Neural cell (in vitro differentiated cells): ENCODE data around the gene CAT. TPM values are rescaled to one million over a fixed set of nuclear protein-coding genes. Genes with fewer than 3 reads are reported as not detected.

Source experiments
- H2AFZ ChIP-seq: fragments of 200-600, 300-800 bp; sonication (generic), shearing (Covaris generic); 2 replicates; pipeline ENCODE4 v1.6.0; 2014; ENCODE audit warnings: low read depth, mild to moderate bottlenecking, antibody characterized with exemption, low read length, moderate library complexity
- H3F3A ChIP-seq: fragments of 200-600 bp; shearing (Covaris generic); 2 replicates; pipeline ENCODE4 v1.6.1; 2016; ENCODE audit warnings: mild to moderate bottlenecking, moderate library complexity, mixed read lengths, antibody characterized with exemption, low read length; ENCODE audit not compliant: insufficient read depth, poor library complexity, severe bottlenecking
- H3K27ac ChIP-seq: fragments of 200-600, 300-800 bp; sonication (generic), shearing (Covaris generic); 2 replicates; pipeline ENCODE4 v1.5.1; 2014; ENCODE audit warnings: mild to moderate bottlenecking, low read length, moderate library complexity
- H3K27me3 ChIP-seq: fragments of 300-800, 200-600 bp; sonication (generic), shearing (Covaris generic); 2 replicates; pipeline ENCODE4 v1.6.0; 2014; ENCODE audit warnings: mild to moderate bottlenecking, low read depth, low read length, moderate library complexity; ENCODE audit not compliant: insufficient read depth
- H3K36me3 ChIP-seq: fragments of 300-800, 200-600 bp; sonication (generic), shearing (Covaris generic); 2 replicates; pipeline ENCODE4 v1.5.1; 2014; ENCODE audit warnings: mild to moderate bottlenecking, antibody characterized with exemption, low read length, moderate library complexity; ENCODE audit not compliant: insufficient read depth
- H3K4me2 ChIP-seq: fragments of 300-800, 200-600 bp; sonication (generic), shearing (Covaris generic); 2 replicates; pipeline ENCODE4 v1.6.0; 2014; ENCODE audit warnings: mild to moderate bottlenecking, low read length
- H3K4me3 ChIP-seq: fragments of 300-800, 200-600 bp; sonication (generic), shearing (Covaris generic); 2 replicates; pipeline ENCODE4 v1.5.1; 2014; ENCODE audit warnings: mild to moderate bottlenecking, low read length, moderate library complexity
- H3K79me2 ChIP-seq: fragments of 200-600 bp; shearing (Covaris generic); replicated peaks from 2 replicates; pipeline ENCODE4 v1.6.0; 2014; ENCODE audit warnings: mild to moderate bottlenecking, low read length, moderate library complexity; ENCODE audit not compliant: insufficient read depth
- H3K9ac ChIP-seq: fragments of 300-800, 200-600 bp; sonication (generic), shearing (Covaris generic); 2 replicates; pipeline ENCODE4 v1.6.1; 2016; ENCODE audit warnings: mild to moderate bottlenecking, low read length, mixed read lengths
- H3K9me2 ChIP-seq: fragments of 200-600 bp; shearing (Covaris generic); 2 replicates; pipeline ENCODE4 v1.6.1; 2016; ENCODE audit warnings: mild to moderate bottlenecking, low read length, mixed read lengths; ENCODE audit not compliant: insufficient read depth
- H3K9me3 ChIP-seq: fragments of 200-600, 300-800 bp; sonication (generic), shearing (Covaris generic); 2 replicates; pipeline ENCODE4 v1.6.1; 2016; ENCODE audit warnings: mild to moderate bottlenecking, mixed run types, low read length, moderate library complexity, mixed read lengths
- H4K20me1 ChIP-seq: fragments of 200-600 bp; shearing (Covaris generic); 2 replicates; pipeline ENCODE4 v1.6.1; 2016; ENCODE audit warnings: mild to moderate bottlenecking, mixed run types; ENCODE audit not compliant: insufficient read depth
- EP300 ChIP-seq: fragments of 450-650 bp; conservative IDR thresholded peaks from 2 replicates; pipeline ENCODE4 v1.6.1; 2014; ENCODE audit warnings: antibody characterized with exemption, mild to moderate bottlenecking, moderate library complexity; ENCODE audit not compliant: poor library complexity, severe bottlenecking
- EZH2 ChIP-seq: fragments of 200-600, 300-800 bp; shearing (Covaris generic), sonication (generic); IDR thresholded peaks from 2 replicates; pipeline ENCODE4 v1.6.1; 2014; ENCODE audit warnings: antibody characterized with exemption, low read length, borderline replicate concordance, mild to moderate bottlenecking; ENCODE audit not compliant: insufficient read depth, poor library complexity, severe bottlenecking
- MXI1 ChIP-seq: fragments of 450-650 bp; conservative IDR thresholded peaks from 2 replicates; pipeline ENCODE4 v1.6.1; 2014; ENCODE audit warnings: antibody characterized with exemption, mild to moderate bottlenecking; ENCODE audit not compliant: poor library complexity, severe bottlenecking
- POLR2AphosphoS5 ChIP-seq: IDR thresholded peaks from 2 replicates; pipeline ENCODE4 v1.6.1; 2012
- RAD21 ChIP-seq: fragments of 450-650 bp; conservative IDR thresholded peaks from 2 replicates; pipeline ENCODE4 v1.6.1; 2014; ENCODE audit warnings: antibody characterized with exemption, mild to moderate bottlenecking, moderate library complexity
- SMC3 ChIP-seq: fragments of 450-650 bp; conservative IDR thresholded peaks from 2 replicates; pipeline ENCODE4 v1.6.1; 2014; ENCODE audit warnings: antibody characterized with exemption, mild to moderate bottlenecking, moderate library complexity; ENCODE audit not compliant: poor library complexity
- TAF1 ChIP-seq: IDR thresholded peaks from 2 replicates; pipeline ENCODE4 v1.6.1; 2012; ENCODE audit warnings: low read depth
- polyA plus RNA-seq: library from polyadenylated mRNA; depleted of rRNA; stranded (reverse); fragments of >200 nt; gene quantifications from 2 replicates; pipeline ENCODE4 v1.2.3, GENCODE V29; 2014
- TF ChIP-seq, protein P1 (sequence below): fragments of 450-650 bp; IDR thresholded peaks from 2 replicates; pipeline ENCODE4 v1.5.1; 2014; ENCODE audit warnings: antibody characterized with exemption, mild to moderate bottlenecking, moderate library complexity; ENCODE audit not compliant: poor library complexity, severe bottlenecking
- TF ChIP-seq, protein P2 (sequence below): IDR thresholded peaks from 2 replicates; pipeline ENCODE4 v1.6.1; 2012; ENCODE audit warnings: borderline replicate concordance

The CAT gene
- polyA plus RNA-seq, 1 donor from 2014 or later = 40.1 TPM

DNA sequence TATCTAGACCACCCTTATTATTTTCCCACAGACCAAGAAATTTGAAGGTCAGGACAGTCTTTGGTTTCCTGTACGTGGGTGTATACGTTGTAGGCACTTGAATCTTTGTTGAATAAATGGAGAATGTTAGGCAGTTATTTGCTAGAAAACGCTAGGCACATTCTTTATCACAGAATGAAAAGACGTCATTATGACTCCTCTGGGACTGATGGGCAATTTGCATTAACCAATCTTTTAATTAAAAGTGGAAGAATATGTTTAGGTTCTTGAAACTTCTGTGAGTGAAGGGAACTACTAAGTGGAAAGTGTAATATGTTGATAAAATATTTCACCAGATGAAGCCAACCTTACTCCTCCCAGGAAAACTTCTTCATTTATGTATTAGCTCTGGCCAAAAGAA is 5.7 kb downstream of the CAT start:
- H3K79me2 ChIP-seq = peaks cover 6% of the 10 kb centered on the region
- no peaks in the 10 kb centered on the region for H3K36me3 ChIP-seq
- H3K9me3 ChIP-seq = no peaks in the 10 kb centered on the region
- no peak overlapping the region for H3K27ac ChIP-seq
- H3K9ac ChIP-seq = no peak overlapping the region
- TF ChIP-seq SMC3 = no peak
- no peak for TF ChIP-seq RAD21
- no peak for TF ChIP-seq MXI1
- TF ChIP-seq EP300 = no peak
- TF ChIP-seq POLR2AphosphoS5 = no peak
- no peak overlapping the region for H2AFZ ChIP-seq
- no peaks in the 10 kb centered on the region for H3F3A ChIP-seq
- no peak overlapping the region for H3K4me3 ChIP-seq
- H3K27me3 ChIP-seq = no peaks in the 10 kb centered on the region
- H3K9me2 ChIP-seq = no peaks in the 10 kb centered on the region
- H3K4me2 ChIP-seq = no peak overlapping the region
- H4K20me1 ChIP-seq = no peaks in the 10 kb centered on the region

DNA sequence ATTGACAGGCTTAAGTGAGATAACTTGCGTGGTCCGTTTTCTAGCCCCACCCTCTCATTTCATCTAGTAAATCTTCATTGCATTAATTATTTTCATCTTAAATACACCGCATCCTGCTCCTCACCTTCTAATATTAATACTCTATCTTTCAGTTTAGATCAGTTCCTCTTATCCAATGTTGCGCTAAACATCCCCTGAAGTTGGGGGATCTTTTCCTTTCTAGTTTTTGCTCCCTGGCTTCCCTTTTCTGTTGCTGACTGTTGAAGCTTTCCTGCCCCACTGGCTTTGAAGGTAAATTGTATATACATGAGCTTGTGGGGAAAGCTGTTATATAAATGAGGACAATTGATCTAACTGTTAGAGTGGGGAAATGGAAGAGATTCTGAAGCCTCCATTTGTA is 7.2 kb downstream of the CAT start:
- Histone ChIP-seq H3K4me2 (no peak overlapping the region), H3K4me3 (no peak overlapping the region), H4K20me1 (no peaks in the 10 kb centered on the region), H3K9me3 (no peaks in the 10 kb centered on the region), H3K79me2 (peaks cover 3% of the 10 kb centered on the region), H3K27me3 (no peaks in the 10 kb centered on the region), H3K36me3 (no peaks in the 10 kb centered on the region), H3K27ac (no peak overlapping the region), H3K9ac (no peak overlapping the region), H3F3A (no peaks in the 10 kb centered on the region), H3K9me2 (no peaks in the 10 kb centered on the region), H2AFZ (no peak overlapping the region)
- no peak for TF ChIP-seq RAD21
- TF ChIP-seq, protein P1, sequence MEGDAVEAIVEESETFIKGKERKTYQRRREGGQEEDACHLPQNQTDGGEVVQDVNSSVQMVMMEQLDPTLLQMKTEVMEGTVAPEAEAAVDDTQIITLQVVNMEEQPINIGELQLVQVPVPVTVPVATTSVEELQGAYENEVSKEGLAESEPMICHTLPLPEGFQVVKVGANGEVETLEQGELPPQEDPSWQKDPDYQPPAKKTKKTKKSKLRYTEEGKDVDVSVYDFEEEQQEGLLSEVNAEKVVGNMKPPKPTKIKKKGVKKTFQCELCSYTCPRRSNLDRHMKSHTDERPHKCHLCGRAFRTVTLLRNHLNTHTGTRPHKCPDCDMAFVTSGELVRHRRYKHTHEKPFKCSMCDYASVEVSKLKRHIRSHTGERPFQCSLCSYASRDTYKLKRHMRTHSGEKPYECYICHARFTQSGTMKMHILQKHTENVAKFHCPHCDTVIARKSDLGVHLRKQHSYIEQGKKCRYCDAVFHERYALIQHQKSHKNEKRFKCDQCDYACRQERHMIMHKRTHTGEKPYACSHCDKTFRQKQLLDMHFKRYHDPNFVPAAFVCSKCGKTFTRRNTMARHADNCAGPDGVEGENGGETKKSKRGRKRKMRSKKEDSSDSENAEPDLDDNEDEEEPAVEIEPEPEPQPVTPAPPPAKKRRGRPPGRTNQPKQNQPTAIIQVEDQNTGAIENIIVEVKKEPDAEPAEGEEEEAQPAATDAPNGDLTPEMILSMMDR = no peak
- no peak for TF ChIP-seq SMC3
- TF ChIP-seq, protein P2, sequence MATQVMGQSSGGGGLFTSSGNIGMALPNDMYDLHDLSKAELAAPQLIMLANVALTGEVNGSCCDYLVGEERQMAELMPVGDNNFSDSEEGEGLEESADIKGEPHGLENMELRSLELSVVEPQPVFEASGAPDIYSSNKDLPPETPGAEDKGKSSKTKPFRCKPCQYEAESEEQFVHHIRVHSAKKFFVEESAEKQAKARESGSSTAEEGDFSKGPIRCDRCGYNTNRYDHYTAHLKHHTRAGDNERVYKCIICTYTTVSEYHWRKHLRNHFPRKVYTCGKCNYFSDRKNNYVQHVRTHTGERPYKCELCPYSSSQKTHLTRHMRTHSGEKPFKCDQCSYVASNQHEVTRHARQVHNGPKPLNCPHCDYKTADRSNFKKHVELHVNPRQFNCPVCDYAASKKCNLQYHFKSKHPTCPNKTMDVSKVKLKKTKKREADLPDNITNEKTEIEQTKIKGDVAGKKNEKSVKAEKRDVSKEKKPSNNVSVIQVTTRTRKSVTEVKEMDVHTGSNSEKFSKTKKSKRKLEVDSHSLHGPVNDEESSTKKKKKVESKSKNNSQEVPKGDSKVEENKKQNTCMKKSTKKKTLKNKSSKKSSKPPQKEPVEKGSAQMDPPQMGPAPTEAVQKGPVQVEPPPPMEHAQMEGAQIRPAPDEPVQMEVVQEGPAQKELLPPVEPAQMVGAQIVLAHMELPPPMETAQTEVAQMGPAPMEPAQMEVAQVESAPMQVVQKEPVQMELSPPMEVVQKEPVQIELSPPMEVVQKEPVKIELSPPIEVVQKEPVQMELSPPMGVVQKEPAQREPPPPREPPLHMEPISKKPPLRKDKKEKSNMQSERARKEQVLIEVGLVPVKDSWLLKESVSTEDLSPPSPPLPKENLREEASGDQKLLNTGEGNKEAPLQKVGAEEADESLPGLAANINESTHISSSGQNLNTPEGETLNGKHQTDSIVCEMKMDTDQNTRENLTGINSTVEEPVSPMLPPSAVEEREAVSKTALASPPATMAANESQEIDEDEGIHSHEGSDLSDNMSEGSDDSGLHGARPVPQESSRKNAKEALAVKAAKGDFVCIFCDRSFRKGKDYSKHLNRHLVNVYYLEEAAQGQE = no peak
- TF ChIP-seq MXI1 = no peak
- TF ChIP-seq EP300 = no peak
- TF ChIP-seq EZH2 = no peak
- TF ChIP-seq TAF1 = no peak
- TF ChIP-seq POLR2AphosphoS5 = no peak

DNA sequence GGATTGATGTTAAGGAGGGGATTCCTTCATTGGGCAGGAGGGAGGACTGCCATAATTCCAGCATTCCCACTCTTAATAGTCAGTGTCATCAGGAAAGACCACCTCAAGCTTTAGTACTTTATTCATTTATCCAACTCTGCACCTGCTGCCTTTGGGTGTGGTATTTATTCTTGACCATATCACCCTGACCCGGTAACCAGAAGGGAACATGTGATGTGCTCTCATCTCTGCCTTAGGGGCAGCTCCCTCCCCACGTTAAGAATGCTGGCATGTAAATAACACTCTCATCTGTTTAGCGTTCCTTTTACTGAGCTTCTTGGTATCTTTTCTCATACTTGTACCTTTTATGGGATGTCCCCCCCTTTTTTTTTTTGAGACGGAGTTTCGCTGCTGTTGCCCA is 7.7 kb downstream of the CAT start:
- H3K9ac ChIP-seq = no peak overlapping the region
- no peak overlapping the region for H2AFZ ChIP-seq
- no peaks in the 10 kb centered on the region for H3K27me3 ChIP-seq
- TF ChIP-seq, protein P2 = no peak
- TF ChIP-seq, protein P1 = no peak
- TF ChIP-seq EP300 (no peak), RAD21 (no peak), EZH2 (no peak), TAF1 (no peak), MXI1 (no peak), POLR2AphosphoS5 (no peak), SMC3 (no peak)
- H4K20me1 ChIP-seq = no peaks in the 10 kb centered on the region
- no peaks in the 10 kb centered on the region for H3K9me2 ChIP-seq
- H3K79me2 ChIP-seq = peaks cover 3% of the 10 kb centered on the region
- H3K27ac ChIP-seq = no peak overlapping the region
- H3K36me3 ChIP-seq = no peaks in the 10 kb centered on the region
- no peaks in the 10 kb centered on the region for H3F3A ChIP-seq
- H3K4me3 ChIP-seq = no peak overlapping the region
- H3K9me3 ChIP-seq = no peaks in the 10 kb centered on the region
- H3K4me2 ChIP-seq = no peak overlapping the region
